ENCODE results near the gene TSEN34. TPM values are rescaled to one million over a fixed set of nuclear protein-coding genes. Genes with fewer than 3 reads are reported as not detected.
A peak's percentile ranks its signal among the peaks of the same experiment; 100 is the strongest.

TSEN34 gene
- total RNA-seq, 4 donors from 2014 or later = 40.9 to 48.9 (median 43.9) TPM

- H3K27ac ChIP-seq = peak overlapping the region; percentile 74 to 95 (median 86)
- no peaks in the 10 kb centered on the region for H3K27me3 ChIP-seq
- TF ChIP-seq CTCF (IDR thresholded peaks at IDR 0.05 in 4 of 5, conservative IDR thresholded peaks at IDR 0.05 in 1 of 5) = no peak
- peak in 1 of 2 donors; percentile 16 for TF ChIP-seq POLR2A (IDR thresholded peaks at IDR 0.05)
- intact Hi-C loops (cut with DNase I; ENCODE audit: low total_unique reads) (loop anchor here (10.0 kb wide), 1 partner anchor 1397 kb away; the partner anchor contains the start of genes ZNF524 and ZNF865), in situ Hi-C loops (cut with MboI; ENCODE audit: low sequenced_read_pairs in 4 of 4) (loop anchor here in 1 of 4 donors (10.0 kb wide), 1 partner anchor 247 kb away; no protein-coding TSS in a partner anchor)
- peak in 1 of 2 donors; percentile 12 for ATAC-seq
- no peaks in the 10 kb centered on the region for H3K9me3 ChIP-seq
- peak; percentile 48 to 65 for DNase-seq
- no peak overlapping the region for H3K4me3 ChIP-seq
- H3K4me1 ChIP-seq = peaks cover 55 to 65% of the 10 kb centered on the region in 2 donors
- peaks cover 0 to 49% of the 10 kb centered on the region in 2 donors for H3K36me3 ChIP-seq
Measured at GRCh38 chr19:54207983-54208783, 17.1 kb downstream of the TSEN34 start.

- Histone ChIP-seq H3K4me3 (no peak overlapping the region), H3K4me1 (peaks cover 50 to 60% of the 10 kb centered on the region in 2 donors), H3K9me3 (no peaks in the 10 kb centered on the region), H3K27ac (peak overlapping the region; percentile 74 to 95 (median 86)), H3K27me3 (no peaks in the 10 kb centered on the region), H3K36me3 (peaks cover 0 to 46% of the 10 kb centered on the region in 2 donors)
- TF ChIP-seq POLR2A (IDR thresholded peaks at IDR 0.05) (no peak), CTCF (IDR thresholded peaks at IDR 0.05 in 4 of 5, conservative IDR thresholded peaks at IDR 0.05 in 1 of 5) (no peak)
- in situ Hi-C loops (cut with MboI; ENCODE audit: low sequenced_read_pairs in 4 of 4) = loop anchor here in 1 of 4 donors (10.0 kb wide), 1 partner anchor 246 kb away; no protein-coding TSS in a partner anchor
- intact Hi-C loops (cut with DNase I; ENCODE audit: low total_unique reads) = loop anchor here (10.0 kb wide), 1 partner anchor 1396 kb away; the partner anchor contains the start of genes ZNF524 and ZNF865
- ATAC-seq = no peak
- no peak for DNase-seq
Measured at GRCh38 chr19:54208784-54209057, 17.6 kb downstream of the TSEN34 start.

GRCh38 chr19:54209058-54209810 is 18.1 kb downstream of the TSEN34 start:
- ATAC-seq = peak; percentile 4 to 9
- H3K27me3 ChIP-seq = no peaks in the 10 kb centered on the region
- H3K4me1 ChIP-seq = peaks cover 45 to 55% of the 10 kb centered on the region in 2 donors
- TF ChIP-seq POLR2A (IDR thresholded peaks at IDR 0.05) (no peak), CTCF (IDR thresholded peaks at IDR 0.05 in 4 of 5, conservative IDR thresholded peaks at IDR 0.05 in 1 of 5) (no peak)
- H3K27ac ChIP-seq = peak overlapping the region; percentile 74 to 95 (median 86)
- H3K9me3 ChIP-seq = no peaks in the 10 kb centered on the region
- in situ Hi-C loops (cut with MboI; ENCODE audit: low sequenced_read_pairs in 4 of 4) = loop anchor here in 1 of 4 donors (10.0 kb wide), 1 partner anchor 246 kb away; no protein-coding TSS in a partner anchor
- intact Hi-C loops (cut with DNase I; ENCODE audit: low total_unique reads) = loop anchor here (10.0 kb wide), 1 partner anchor 1396 kb away; the partner anchor contains the start of genes ZNF524 and ZNF865
- no peak overlapping the region for H3K4me3 ChIP-seq
- no peak for DNase-seq
- peaks cover 0 to 41% of the 10 kb centered on the region in 2 donors for H3K36me3 ChIP-seq

GRCh38 chr19:54209811-54210494 is 18.8 kb downstream of the TSEN34 start:
- peaks cover 38 to 47% of the 10 kb centered on the region in 2 donors for H3K4me1 ChIP-seq

More at GRCh38 chr19:54209811-54210494, 18.8 kb downstream of the TSEN34 start:
- Histone ChIP-seq H3K27ac (peak overlapping the region; percentile 74 to 95 (median 86)), H3K36me3 (peaks cover 0 to 34% of the 10 kb centered on the region in 2 donors), H3K27me3 (no peaks in the 10 kb centered on the region), H3K9me3 (no peaks in the 10 kb centered on the region), H3K4me3 (no peak overlapping the region)
- TF ChIP-seq POLR2A (IDR thresholded peaks at IDR 0.05) (peak; percentile 46 to 50), CTCF (IDR thresholded peaks at IDR 0.05 in 4 of 5, conservative IDR thresholded peaks at IDR 0.05 in 1 of 5) (no peak)
- in situ Hi-C loops (cut with MboI; ENCODE audit: low sequenced_read_pairs in 4 of 4) = loop anchor here in 1 of 4 donors (10.0 kb wide), 1 partner anchor 245 kb away; no protein-coding TSS in a partner anchor
- DNase-seq (peak; percentile 66 to 84), ATAC-seq (peak; percentile 87 to 89)
- intact Hi-C loops (cut with DNase I; ENCODE audit: low total_unique reads) = loop anchor here (1.0 to 10.0 kb wide), 2 partner anchors 20 to 1395 kb away; partner anchors contain the start of genes ZNF524 and ZNF865
